CD14-positive monocyte (primary cell): Measurements from ENCODE around the gene SERPINA1. TPM values are rescaled to one million over a fixed set of nuclear protein-coding genes. Genes with fewer than 3 reads are reported as not detected.

Source experiments
- DNase-seq, 3 donors: peaks; one replicate each; pipeline ENCODE4 v3.0.0-alpha.2; 2011 to 2022
- H2AFZ ChIP-seq: 2 replicates; pipeline ENCODE4 v1.6.0; 2012; ENCODE audit warnings: mild to moderate bottlenecking, low read depth, low read length, inconsistent platforms; ENCODE audit not compliant: insufficient read depth, poor library complexity, severe bottlenecking
- H3K27ac ChIP-seq, 2 donors: 1 replicate in 1 of 2; 2 replicates in 1 of 2; pipeline ENCODE4 v1.5.1; 2012 to 2013; ENCODE audit warnings: low read length in 2 of 2, control low read depth in 1 of 2, inconsistent platforms in 1 of 2, low read depth in 1 of 2, mild to moderate bottlenecking in 1 of 2
- H3K27me3 ChIP-seq, 2 donors: one replicate each; pipeline versions ENCODE4 v1.6.0 to v1.6.1; 2011 to 2013; ENCODE audit warnings: low read length in 2 of 2; ENCODE audit not compliant: control insufficient read depth in 2 of 2, insufficient read depth in 2 of 2
- H3K36me3 ChIP-seq, 2 donors: replicated peaks in 1 of 2; 1 replicate in 1 of 2; 2 replicates in 1 of 2; pipeline versions ENCODE4 v1.5.1 to v1.6.1; 2012 to 2013; ENCODE audit warnings: low read length in 2 of 2, control low read depth in 1 of 2, inconsistent platforms in 1 of 2, mild to moderate bottlenecking in 1 of 2; ENCODE audit not compliant: insufficient read depth in 2 of 2, control insufficient read depth in 1 of 2
- H3K4me1 ChIP-seq, 2 donors: 1 replicate in 1 of 2; 2 replicates in 1 of 2; pipeline versions ENCODE4 v1.5.1 to v1.6.1; 2012 to 2013; ENCODE audit warnings: low read length in 2 of 2, control low read depth in 1 of 2, inconsistent platforms in 1 of 2, mild to moderate bottlenecking in 1 of 2, moderate library complexity in 1 of 2; ENCODE audit not compliant: insufficient read depth in 2 of 2, control insufficient read depth in 1 of 2
- H3K4me2 ChIP-seq: replicated peaks from 2 replicates; pipeline ENCODE3; 2012; ENCODE audit warnings: low read length, moderate library complexity, mild to moderate bottlenecking; ENCODE audit not compliant: poor library complexity, severe bottlenecking; ENCODE audit errors: extremely low read depth
- H3K4me3 ChIP-seq, 3 experiments: fragments of 200-600 bp in 1 of 3; sonication (generic) in 1 of 3; replicated peaks in 1 of 3; 1 replicate in 2 of 3; 2 replicates in 1 of 3; pipeline ENCODE4 v1.5.1; 2011 to 2013; ENCODE audit warnings: low read length in 3 of 3, mild to moderate bottlenecking in 3 of 3, control low read depth in 2 of 3, low read depth in 2 of 3, inconsistent platforms in 1 of 3, moderate library complexity in 1 of 3
- H3K79me2 ChIP-seq: 2 replicates; pipeline ENCODE4 v1.6.0; 2012; ENCODE audit warnings: mild to moderate bottlenecking, control low read depth, inconsistent platforms, low read length, moderate library complexity; ENCODE audit not compliant: insufficient read depth
- H3K9ac ChIP-seq: 2 replicates; pipeline ENCODE4 v1.6.0; 2017; ENCODE audit warnings: low read length, mild to moderate bottlenecking; ENCODE audit not compliant: insufficient read depth, poor library complexity, severe bottlenecking
- H3K9me3 ChIP-seq, 2 donors: replicated peaks in 1 of 2; 1 replicate in 1 of 2; 2 replicates in 1 of 2; pipeline versions ENCODE4 v1.5.1 to v1.6.1; 2012 to 2013; ENCODE audit warnings: low read length in 2 of 2, control low read depth in 1 of 2; ENCODE audit not compliant: control insufficient read depth in 1 of 2, insufficient read depth in 1 of 2
- H4K20me1 ChIP-seq: 2 replicates; pipeline ENCODE4 v1.6.0; 2012; ENCODE audit warnings: mild to moderate bottlenecking, low read length, control low read depth, moderate library complexity; ENCODE audit not compliant: insufficient read depth
- H3K27ac Mint-ChIP-seq, 7 donors: one replicate each; pipeline ENCODE4 v1.8.0; 2020; ENCODE audit warnings: mild to moderate bottlenecking in 7 of 7, mixed read lengths in 7 of 7, moderate library complexity in 6 of 7, inconsistent platforms in 2 of 7
- H3K27me3 Mint-ChIP-seq, 3 donors: one replicate each; pipeline ENCODE4 v1.8.0; 2021 to 2022; ENCODE audit warnings: low read depth in 3 of 3, mild to moderate bottlenecking in 3 of 3, mixed read lengths in 3 of 3, moderate library complexity in 3 of 3, inconsistent platforms in 1 of 3
- H3K36me3 Mint-ChIP-seq, 2 donors: one replicate each; pipeline ENCODE4 v1.8.0; 2020; ENCODE audit warnings: mixed read lengths in 2 of 2, inconsistent platforms in 1 of 2, mild to moderate bottlenecking in 1 of 2
- H3K4me1 Mint-ChIP-seq: one replicate; pipeline ENCODE4 v1.8.0; 2020; ENCODE audit warnings: mild to moderate bottlenecking, mixed read lengths
- H3K4me3 Mint-ChIP-seq, 2 donors: one replicate each; pipeline ENCODE4 v1.8.0; 2020; ENCODE audit warnings: mild to moderate bottlenecking in 2 of 2, mixed read lengths in 2 of 2, moderate library complexity in 1 of 2
- H3K9me3 Mint-ChIP-seq, 7 donors: one replicate each; pipeline ENCODE4 v1.8.0; 2020 to 2022; ENCODE audit warnings: mixed read lengths in 7 of 7, mild to moderate bottlenecking in 6 of 7, moderate library complexity in 6 of 7, inconsistent platforms in 2 of 7
- CTCF ChIP-seq: fragments of 200-600 bp; IDR thresholded peaks from one replicate; pipeline ENCODE4 v1.8.0; 2022; ENCODE audit warnings: antibody characterized with exemption, mild to moderate bottlenecking
- WGBS: methylation state at CpG from one replicate; pipeline ENCODE4 v1.1.5; 2013; ENCODE audit warnings: missing lambda C conversion rate; ENCODE audit not compliant: insufficient coverage; 5-methylcytosine and 5-hydroxymethylcytosine counted together
- intact Hi-C, 2 donors: fragments of 100-400 bp; cut with micrococcal nuclease; formaldehyde crosslinking; loops; one replicate each; pipeline versions ENCODE4 v1.15.0 to v1.15.1; 2023
- polyA plus RNA-seq, 3 donors: library from polyadenylated mRNA; depleted of rRNA in 1 of 3; unstranded in 2 of 3; stranded (reverse) in 1 of 3; fragments of 300-500 nt in 2 of 3; fragments of >200 nt in 1 of 3; fragmentation: Illumina TruSeq in 2 of 3; gene quantifications; 1 replicate in 2 of 3; 2 replicates in 1 of 3; pipeline ENCODE4 v1.2.3, GENCODE V29; 2012 to 2021

Gene SERPINA1
- polyA plus RNA-seq, 3 donors: 1,278 to 2,075 (median 2,042) TPM

- H3K4me2 ChIP-seq: no peak overlapping the region
- DNase-seq: no peak
- H2AFZ ChIP-seq: no peak overlapping the region
- H3K9me3 ChIP-seq: no peaks in the 10 kb centered on the region
- H3K79me2 ChIP-seq: no peaks in the 10 kb centered on the region
- no peak overlapping the region for H3K27ac ChIP-seq
- Mint-ChIP-seq H3K27me3 (peaks cover 10 to 35% (median 18%) of the 10 kb centered on the region in 3 donors), H3K9me3 (peaks cover 0 to 5% (median 0%) of the 10 kb centered on the region in 7 donors), H3K27ac (no peak overlapping the region), H3K4me1 (no peaks in the 10 kb centered on the region), H3K36me3 (no peaks in the 10 kb centered on the region), H3K4me3 (no peak overlapping the region)
- H3K9ac ChIP-seq: no peak overlapping the region
- H3K4me1 ChIP-seq: no peaks in the 10 kb centered on the region
- no peak overlapping the region for H3K4me3 ChIP-seq
- H3K36me3 ChIP-seq: no peaks in the 10 kb centered on the region
- WGBS: 67% methylated on average over 1 of the region's 4 CpGs
- no peak for TF ChIP-seq CTCF
- no peaks in the 10 kb centered on the region for H4K20me1 ChIP-seq
- intact Hi-C loops: no loop called here
- H3K27me3 ChIP-seq: peaks cover 0 to 5% of the 10 kb centered on the region in 2 donors
Measured at GRCh38 chr14:94329857-94330256, 58.5 kb downstream of the SERPINA1 start.

GRCh38 chr14:94328196-94328595 lies 60.2 kb downstream of the SERPINA1 start:
- Mint-ChIP-seq H3K27me3 (peaks cover 7 to 30% (median 14%) of the 10 kb centered on the region in 3 donors), H3K4me1 (no peaks in the 10 kb centered on the region), H3K9me3 (peaks cover 0 to 5% (median 0%) of the 10 kb centered on the region in 7 donors), H3K27ac (no peak overlapping the region), H3K4me3 (no peak overlapping the region), H3K36me3 (no peaks in the 10 kb centered on the region)
- no peaks in the 10 kb centered on the region for H3K9me3 ChIP-seq
- WGBS: no CpG with 5 or more reads among the region's 2 CpGs
- no peak overlapping the region for H3K9ac ChIP-seq
- no peaks in the 10 kb centered on the region for H4K20me1 ChIP-seq
- H3K4me2 ChIP-seq: no peak overlapping the region
- no peak for TF ChIP-seq CTCF
- peaks cover 0 to 10% of the 10 kb centered on the region in 2 donors for H3K27me3 ChIP-seq
- H3K4me3 ChIP-seq: no peak overlapping the region
- H3K4me1 ChIP-seq: no peaks in the 10 kb centered on the region
- no peaks in the 10 kb centered on the region for H3K36me3 ChIP-seq
- no peak for DNase-seq
- no peaks in the 10 kb centered on the region for H3K79me2 ChIP-seq
- intact Hi-C loops: no loop called here
- no peak overlapping the region for H2AFZ ChIP-seq
- H3K27ac ChIP-seq: no peak overlapping the region

Other genes starting within 250 kb of the SERPINA1 start
- under 1 TPM in 1 of 3 donors, not detected in 2; 0.08 TPM for gene PPP4R4, start 214.3 kb downstream of the SERPINA1 start, polyA plus RNA-seq
- gene SERPINA10, start 95.3 kb downstream of the SERPINA1 start, polyA plus RNA-seq: not detected
- not detected for gene SERPINA6, start 65.3 kb downstream of the SERPINA1 start, polyA plus RNA-seq
- gene SERPINA2, start 21.9 kb downstream of the SERPINA1 start, polyA plus RNA-seq: under 1 TPM in 1 of 3 donors, not detected in 2; 0.09 TPM
- gene SERPINA11, start 64.2 kb upstream of the SERPINA1 start, polyA plus RNA-seq: not detected
- gene SERPINA9, start 87.6 kb upstream of the SERPINA1 start, polyA plus RNA-seq: not detected
- not detected for gene SERPINA12, start 120.9 kb upstream of the SERPINA1 start, polyA plus RNA-seq
- not detected for gene SERPINA4, start 172.8 kb upstream of the SERPINA1 start, polyA plus RNA-seq
- gene SERPINA5, start 192.8 kb upstream of the SERPINA1 start, polyA plus RNA-seq: not detected
- not detected for gene SERPINA3, start 223.8 kb upstream of the SERPINA1 start, polyA plus RNA-seq